Peyer's patch (tissue), 4 donors: ENCODE results near the gene ZNF654. TPM values are rescaled to one million over a fixed set of nuclear protein-coding genes. Genes with fewer than 3 reads are reported as not detected.

ENCODE experiments used
- DNase-seq, 3 donors: peaks; one replicate each; pipeline ENCODE4 v3.0.0-alpha.2; 2017 to 2019
- H3K27ac ChIP-seq, 4 donors: fragments of 200-600 bp; sonication (generic); one replicate each; pipeline ENCODE4 v1.5.1; 2016 to 2019
- H3K27me3 ChIP-seq, 2 donors: fragments of 200-600 bp; sonication (generic); one replicate each; pipeline ENCODE4 v1.5.1; 2019
- H3K36me3 ChIP-seq, 3 donors: fragments of 200-600 bp; sonication (generic); one replicate each; pipeline ENCODE4 v1.5.1; 2016 to 2019
- H3K4me1 ChIP-seq, 4 donors: fragments of 200-600 bp; sonication (generic); one replicate each; pipeline ENCODE4 v1.5.1; 2016 to 2019
- H3K4me3 ChIP-seq, 4 donors: fragments of 200-600 bp; sonication (generic); 1 replicate in 3 of 4; 2 replicates in 1 of 4; pipeline ENCODE4 v1.5.1; 2016 to 2019; ENCODE audit warnings: mild to moderate bottlenecking in 1 of 4
- H3K9me3 ChIP-seq, 4 donors: fragments of 200-600 bp; sonication (generic); one replicate each; pipeline ENCODE4 v1.5.1; 2016 to 2019; ENCODE audit warnings: mild to moderate bottlenecking in 1 of 4
- CTCF ChIP-seq, 6 experiments: fragments of 450-650 bp in 4 of 6; fragments of 200-600 bp in 2 of 6; sonication (generic) in 1 of 6; IDR thresholded peaks; one replicate each; pipeline ENCODE4 v1.5.1; 2017 to 2019; ENCODE audit warnings: antibody characterized with exemption in 6 of 6, mild to moderate bottlenecking in 3 of 6, moderate library complexity in 1 of 6
- POLR2A ChIP-seq, 2 donors: fragments of 450-650 bp; IDR thresholded peaks; one replicate each; pipeline ENCODE4 v1.5.1; 2017; ENCODE audit warnings: antibody characterized with exemption in 2 of 2, mild to moderate bottlenecking in 2 of 2, moderate library complexity in 2 of 2
- total RNA-seq, 4 donors: library from RNA; depleted of rRNA; stranded (reverse); fragments of >200 nt; gene quantifications; one replicate each; pipeline ENCODE4 v1.1.0, GENCODE V29; 2016

The ZNF654 gene
- total RNA-seq, 4 donors from 2014 or later = 10.7 to 27.3 (median 15.0) TPM

GRCh38 chr3:88034491-88035275 is 24.4 kb upstream of the ZNF654 start:
- no peak overlapping the region for H3K4me3 ChIP-seq
- H3K27me3 ChIP-seq = no peaks in the 10 kb centered on the region
- H3K9me3 ChIP-seq = no peaks in the 10 kb centered on the region
- H3K4me1 ChIP-seq = peaks cover 0 to 3% (median 0%) of the 10 kb centered on the region in 4 donors
- H3K27ac ChIP-seq = no peak overlapping the region
- TF ChIP-seq CTCF (IDR thresholded peaks at IDR 0.05) (no peak), POLR2A (IDR thresholded peaks at IDR 0.05) (no peak)
- H3K36me3 ChIP-seq = no peaks in the 10 kb centered on the region
- DNase-seq = no peak

- TF ChIP-seq POLR2A (IDR thresholded peaks at IDR 0.05) (no peak), CTCF (IDR thresholded peaks at IDR 0.05) (no peak)
- Histone ChIP-seq H3K9me3 (no peaks in the 10 kb centered on the region), H3K27ac (no peak overlapping the region), H3K4me1 (peaks cover 0 to 3% (median 0%) of the 10 kb centered on the region in 4 donors), H3K36me3 (no peaks in the 10 kb centered on the region), H3K27me3 (no peaks in the 10 kb centered on the region), H3K4me3 (no peak overlapping the region)
- no peak for DNase-seq
These were observed 22.8 kb upstream of the ZNF654 start for GRCh38 chr3:88036221-88036620.

GRCh38 chr3:88038566-88038965 is 20.5 kb upstream of the ZNF654 start:
- no peak for TF ChIP-seq CTCF (IDR thresholded peaks at IDR 0.05)
- TF ChIP-seq POLR2A (IDR thresholded peaks at IDR 0.05) = no peak
- H3K4me3 ChIP-seq = no peak overlapping the region

GRCh38 chr3:88040529-88040928 is 18.5 kb upstream of the ZNF654 start:
- no peaks in the 10 kb centered on the region for H3K27me3 ChIP-seq
- no peaks in the 10 kb centered on the region for H3K36me3 ChIP-seq
- no peaks in the 10 kb centered on the region for H3K4me1 ChIP-seq
- no peak overlapping the region for H3K4me3 ChIP-seq
- TF ChIP-seq POLR2A (IDR thresholded peaks at IDR 0.05) (no peak), CTCF (IDR thresholded peaks at IDR 0.05) (no peak)
- DNase-seq = no peak
- H3K27ac ChIP-seq = no peak overlapping the region
- no peaks in the 10 kb centered on the region for H3K9me3 ChIP-seq

More at GRCh38 chr3:88038566-88038965, 20.5 kb upstream of the ZNF654 start:
- H3K36me3 ChIP-seq = no peaks in the 10 kb centered on the region
- DNase-seq = no peak
- no peaks in the 10 kb centered on the region for H3K27me3 ChIP-seq
- no peaks in the 10 kb centered on the region for H3K9me3 ChIP-seq
- no peak overlapping the region for H3K27ac ChIP-seq
- no peaks in the 10 kb centered on the region for H3K4me1 ChIP-seq

GRCh38 chr3:88041005-88041404 is 18.1 kb upstream of the ZNF654 start:
- DNase-seq = no peak
- Histone ChIP-seq H3K4me3 (no peak overlapping the region), H3K36me3 (no peaks in the 10 kb centered on the region), H3K4me1 (no peaks in the 10 kb centered on the region), H3K9me3 (no peaks in the 10 kb centered on the region), H3K27me3 (no peaks in the 10 kb centered on the region), H3K27ac (no peak overlapping the region)
- TF ChIP-seq CTCF (IDR thresholded peaks at IDR 0.05) = no peak
- no peak for TF ChIP-seq POLR2A (IDR thresholded peaks at IDR 0.05)
